ENCODE data around the gene ITGB4. TPM values are rescaled to one million over a fixed set of nuclear protein-coding genes. Genes with fewer than 3 reads are reported as not detected.

Gene ITGB4
- total and polyA plus RNA-seq, 9 of the 15 experiments (the other 6 are each of a cell fraction or from before 2014, with no cell fraction given) = 0.05 to 2.8 (median 0.76) TPM; not detected in 3

DNA sequence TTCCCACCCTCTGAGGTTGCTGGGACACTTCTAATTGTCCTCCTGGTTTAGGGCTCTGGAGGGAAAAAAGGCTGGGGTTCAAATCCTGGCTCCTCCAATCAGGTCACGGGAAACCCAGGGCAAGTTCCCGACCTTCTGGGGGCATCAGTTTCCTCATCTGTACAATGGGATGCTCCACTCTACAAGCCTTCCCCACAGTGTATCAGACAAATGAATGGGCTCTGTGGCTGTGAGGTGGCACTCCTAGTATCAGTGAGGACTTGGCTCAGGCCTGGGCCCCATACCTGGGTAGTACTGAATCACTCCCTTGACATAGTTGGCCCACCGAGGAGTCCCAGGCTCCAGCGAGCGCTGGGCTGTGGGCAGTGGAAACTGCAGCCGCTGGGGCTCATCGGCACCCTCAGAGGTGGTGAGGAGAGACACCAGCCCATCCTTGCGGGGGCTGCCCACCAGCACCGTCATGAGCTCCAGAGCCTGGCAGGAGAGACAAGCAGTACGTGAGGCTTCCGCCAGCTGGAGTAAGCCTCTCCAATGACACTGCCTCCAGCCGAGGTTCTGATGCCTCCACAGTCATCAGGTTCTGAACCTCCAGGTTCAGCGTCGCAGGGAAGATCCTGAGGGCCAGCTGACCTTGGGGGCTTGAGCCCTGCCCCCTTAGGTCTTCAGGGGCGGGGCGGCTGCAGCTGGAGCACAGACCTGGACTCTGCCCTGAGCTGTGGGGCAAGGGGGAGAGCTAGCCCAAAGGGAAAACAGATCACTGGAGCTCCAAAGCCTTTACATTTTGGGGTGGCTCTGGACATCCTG lies 42.6 kb downstream of the ITGB4 start:
- Histone ChIP-seq H3K27ac (ENCODE audit: extremely low read depth, low read depth, low read length) (peak overlapping the region; percentile 59), H3K9me1 (ENCODE audit: control insufficient read depth, insufficient read depth, low read length) (peaks cover 4% of the 10 kb centered on the region), H2AFZ (ENCODE audit: low read depth, low read length) (peak overlapping the region; percentile 92), H3K79me2 (ENCODE audit: control insufficient read depth, insufficient read depth, low read length) (no peaks in the 10 kb centered on the region), H3K27me3 (ENCODE audit: control insufficient read depth in 2 of 2, insufficient read depth in 2 of 2, low read length in 2 of 2) (no peaks in the 10 kb centered on the region), H3K9ac (ENCODE audit: insufficient read depth in 1 of 2, low read depth in 2 of 2, low read length in 2 of 2) (peak overlapping the region; percentile 88 to 92), H4K20me1 (replicated peaks; ENCODE audit: control insufficient read depth, insufficient read depth, low read length) (no peaks in the 10 kb centered on the region; the same call in 1 of the 2 replicates), H3K9me3 (replicated peaks; ENCODE audit: control insufficient read depth, insufficient read depth, low read depth, low read length) (no peaks in the 10 kb centered on the region), H3K4me2 (ENCODE audit: insufficient read depth, low read length) (peak overlapping the region; percentile 85), H3K4me3 (peak overlapping the region; percentile 74), H3K4me1 (replicated peaks in 1 of 2; ENCODE audit: control insufficient read depth in 2 of 2, insufficient read depth in 2 of 2, low read length in 2 of 2) (peaks cover 12 to 38% of the 10 kb centered on the region in 2 experiments), H3K36me3 (ENCODE audit: control insufficient read depth, insufficient read depth, low read length) (no peaks in the 10 kb centered on the region)
- intact Hi-C loops (cut with micrococcal nuclease) = loop anchor here (5.0 kb wide), 1 partner anchor 83 kb away; no protein-coding TSS in a partner anchor
- in situ Hi-C loops (cut with MboI) = no loop called here
- POLR2A ChIA-PET = interaction anchor here (0.6 to 14.7 kb wide), 7 partner anchors 10 to 91 kb away, joined by 3 to 464 read pairs (median 4); partner anchors contain the start of gene WBP2
- no TSS peak for BruUV-seq (replicated peaks)
- CTCF ChIA-PET (ENCODE audit: low intra/inter-chr PET ratio) = interaction anchor here (0.6 to 1.9 kb wide), 3 partner anchors 65 to 241 kb away, joined by 3 to 5 read pairs (median 3); no protein-coding TSS in a partner anchor
- 72% methylated on average over 16 of the region's 16 CpGs for WGBS (ENCODE audit: insufficient coverage, low coverage, missing lambda C conversion rate)
- DNase-seq (ENCODE audit: extremely low read depth in 1 of 4, low spot score in 3 of 4) = peak in 2 of 4 experiments; percentile 50 to 56
- peak; percentile 9 for ATAC-seq
- FAIRE-seq = peak; percentile 15
- TF ChIP-seq CBX2 (IDR thresholded peaks at IDR 0.05; ENCODE audit: insufficient read depth, low read length, poor library complexity, severe bottlenecking) = no peak
- peak; percentile 77 for TF ChIP-seq ESRRA (IDR thresholded peaks at IDR 0.05; ENCODE audit: borderline replicate concordance, low read depth)
- TF ChIP-seq, protein P1, sequence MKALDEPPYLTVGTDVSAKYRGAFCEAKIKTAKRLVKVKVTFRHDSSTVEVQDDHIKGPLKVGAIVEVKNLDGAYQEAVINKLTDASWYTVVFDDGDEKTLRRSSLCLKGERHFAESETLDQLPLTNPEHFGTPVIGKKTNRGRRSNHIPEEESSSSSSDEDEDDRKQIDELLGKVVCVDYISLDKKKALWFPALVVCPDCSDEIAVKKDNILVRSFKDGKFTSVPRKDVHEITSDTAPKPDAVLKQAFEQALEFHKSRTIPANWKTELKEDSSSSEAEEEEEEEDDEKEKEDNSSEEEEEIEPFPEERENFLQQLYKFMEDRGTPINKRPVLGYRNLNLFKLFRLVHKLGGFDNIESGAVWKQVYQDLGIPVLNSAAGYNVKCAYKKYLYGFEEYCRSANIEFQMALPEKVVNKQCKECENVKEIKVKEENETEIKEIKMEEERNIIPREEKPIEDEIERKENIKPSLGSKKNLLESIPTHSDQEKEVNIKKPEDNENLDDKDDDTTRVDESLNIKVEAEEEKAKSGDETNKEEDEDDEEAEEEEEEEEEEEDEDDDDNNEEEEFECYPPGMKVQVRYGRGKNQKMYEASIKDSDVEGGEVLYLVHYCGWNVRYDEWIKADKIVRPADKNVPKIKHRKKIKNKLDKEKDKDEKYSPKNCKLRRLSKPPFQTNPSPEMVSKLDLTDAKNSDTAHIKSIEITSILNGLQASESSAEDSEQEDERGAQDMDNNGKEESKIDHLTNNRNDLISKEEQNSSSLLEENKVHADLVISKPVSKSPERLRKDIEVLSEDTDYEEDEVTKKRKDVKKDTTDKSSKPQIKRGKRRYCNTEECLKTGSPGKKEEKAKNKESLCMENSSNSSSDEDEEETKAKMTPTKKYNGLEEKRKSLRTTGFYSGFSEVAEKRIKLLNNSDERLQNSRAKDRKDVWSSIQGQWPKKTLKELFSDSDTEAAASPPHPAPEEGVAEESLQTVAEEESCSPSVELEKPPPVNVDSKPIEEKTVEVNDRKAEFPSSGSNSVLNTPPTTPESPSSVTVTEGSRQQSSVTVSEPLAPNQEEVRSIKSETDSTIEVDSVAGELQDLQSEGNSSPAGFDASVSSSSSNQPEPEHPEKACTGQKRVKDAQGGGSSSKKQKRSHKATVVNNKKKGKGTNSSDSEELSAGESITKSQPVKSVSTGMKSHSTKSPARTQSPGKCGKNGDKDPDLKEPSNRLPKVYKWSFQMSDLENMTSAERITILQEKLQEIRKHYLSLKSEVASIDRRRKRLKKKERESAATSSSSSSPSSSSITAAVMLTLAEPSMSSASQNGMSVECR (CRISPR knock-in tag; IDR thresholded peaks at IDR 0.05) = no peak
- no peak for TF ChIP-seq FOXJ3 (CRISPR knock-in tag; IDR thresholded peaks at IDR 0.05)
- TF ChIP-seq, protein P2, sequence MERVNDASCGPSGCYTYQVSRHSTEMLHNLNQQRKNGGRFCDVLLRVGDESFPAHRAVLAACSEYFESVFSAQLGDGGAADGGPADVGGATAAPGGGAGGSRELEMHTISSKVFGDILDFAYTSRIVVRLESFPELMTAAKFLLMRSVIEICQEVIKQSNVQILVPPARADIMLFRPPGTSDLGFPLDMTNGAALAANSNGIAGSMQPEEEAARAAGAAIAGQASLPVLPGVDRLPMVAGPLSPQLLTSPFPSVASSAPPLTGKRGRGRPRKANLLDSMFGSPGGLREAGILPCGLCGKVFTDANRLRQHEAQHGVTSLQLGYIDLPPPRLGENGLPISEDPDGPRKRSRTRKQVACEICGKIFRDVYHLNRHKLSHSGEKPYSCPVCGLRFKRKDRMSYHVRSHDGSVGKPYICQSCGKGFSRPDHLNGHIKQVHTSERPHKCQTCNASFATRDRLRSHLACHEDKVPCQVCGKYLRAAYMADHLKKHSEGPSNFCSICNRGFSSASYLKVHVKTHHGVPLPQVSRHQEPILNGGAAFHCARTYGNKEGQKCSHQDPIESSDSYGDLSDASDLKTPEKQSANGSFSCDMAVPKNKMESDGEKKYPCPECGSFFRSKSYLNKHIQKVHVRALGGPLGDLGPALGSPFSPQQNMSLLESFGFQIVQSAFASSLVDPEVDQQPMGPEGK (CRISPR knock-in tag; IDR thresholded peaks at IDR 0.05; ENCODE audit: borderline replicate concordance) = no peak
- TF ChIP-seq, protein P3, sequence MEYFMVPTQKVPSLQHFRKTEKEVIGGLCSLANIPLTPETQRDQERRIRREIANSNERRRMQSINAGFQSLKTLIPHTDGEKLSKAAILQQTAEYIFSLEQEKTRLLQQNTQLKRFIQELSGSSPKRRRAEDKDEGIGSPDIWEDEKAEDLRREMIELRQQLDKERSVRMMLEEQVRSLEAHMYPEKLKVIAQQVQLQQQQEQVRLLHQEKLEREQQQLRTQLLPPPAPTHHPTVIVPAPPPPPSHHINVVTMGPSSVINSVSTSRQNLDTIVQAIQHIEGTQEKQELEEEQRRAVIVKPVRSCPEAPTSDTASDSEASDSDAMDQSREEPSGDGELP (CRISPR knock-in tag; IDR thresholded peaks at IDR 0.05; ENCODE audit: borderline replicate concordance) = 0 out of 2 replicates have a peak, but pooled peaks have one; percentile 10
- TF ChIP-seq GATAD2A (IDR thresholded peaks at IDR 0.05) = no peak
- TF ChIP-seq, protein P4, sequence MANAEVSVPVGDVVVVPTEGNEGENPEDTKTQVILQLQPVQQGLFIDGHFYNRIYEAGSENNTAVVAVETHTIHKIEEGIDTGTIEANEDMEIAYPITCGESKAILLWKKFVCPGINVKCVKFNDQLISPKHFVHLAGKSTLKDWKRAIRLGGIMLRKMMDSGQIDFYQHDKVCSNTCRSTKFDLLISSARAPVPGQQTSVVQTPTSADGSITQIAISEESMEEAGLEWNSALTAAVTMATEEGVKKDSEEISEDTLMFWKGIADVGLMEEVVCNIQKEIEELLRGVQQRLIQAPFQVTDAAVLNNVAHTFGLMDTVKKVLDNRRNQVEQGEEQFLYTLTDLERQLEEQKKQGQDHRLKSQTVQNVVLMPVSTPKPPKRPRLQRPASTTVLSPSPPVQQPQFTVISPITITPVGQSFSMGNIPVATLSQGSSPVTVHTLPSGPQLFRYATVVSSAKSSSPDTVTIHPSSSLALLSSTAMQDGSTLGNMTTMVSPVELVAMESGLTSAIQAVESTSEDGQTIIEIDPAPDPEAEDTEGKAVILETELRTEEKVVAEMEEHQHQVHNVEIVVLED (CRISPR knock-in tag; IDR thresholded peaks at IDR 0.05) = no peak
- no peak for TF ChIP-seq LEF1 (IDR thresholded peaks at IDR 0.05)
- peak; percentile 8; the same call in 1 of the 2 replicates for TF ChIP-seq CEBPG (CRISPR knock-in tag; IDR thresholded peaks at IDR 0.05)
- no peak for TF ChIP-seq CEBPG (tag; conservative IDR thresholded peaks at IDR 0.05 in 1 of 2, IDR thresholded peaks at IDR 0.05 in 1 of 2)

All from K562 (cell line).